PFSK-1 (cell line): Measurements from ENCODE around the gene MATN4.

ENCODE experiments used
- POLR2AphosphoS5 ChIP-seq: IDR thresholded peaks from 2 replicates; pipeline ENCODE4 v1.6.1; 2012; ENCODE audit warnings: low read depth, mild to moderate bottlenecking, control low read depth, low read length, moderate library complexity
- REST ChIP-seq, 2 experiments: IDR thresholded peaks; 2 replicates each; pipeline versions ENCODE4 v1.6.1 to v1.8.0; 2011 to 2012; ENCODE audit warnings: low read depth in 2 of 2, low read length in 2 of 2, control low read depth in 1 of 2, inconsistent platforms in 1 of 2, mild to moderate bottlenecking in 1 of 2, moderate library complexity in 1 of 2; ENCODE audit not compliant: insufficient read depth in 1 of 2
- TAF1 ChIP-seq: IDR thresholded peaks from 2 replicates; pipeline ENCODE4 v1.6.1; 2012; ENCODE audit warnings: low read length, control low read depth, borderline replicate concordance; ENCODE audit not compliant: insufficient read depth

- no peak for TF ChIP-seq REST (IDR thresholded peaks at IDR 0.05; ENCODE audit: insufficient read depth in 1 of 2, low read depth in 2 of 2, low read length in 2 of 2)
- no peak for TF ChIP-seq POLR2AphosphoS5
- TF ChIP-seq TAF1 = no peak
Observed at GRCh38 chr20:45268531-45268930, 39.6 kb downstream of the MATN4 start.
